Transverse colon (tissue), 3 donors: ENCODE data around the gene GAS2.

Source experiments
- CTCF ChIP-seq, 5 experiments: fragments of 200-600 bp in 3 of 5; fragments of 450-650 bp in 2 of 5; sonication (generic) in 3 of 5; IDR thresholded peaks; 1 replicate in 2 of 5; 2 replicates in 3 of 5; pipeline ENCODE4 v1.5.1; 2016 to 2017; ENCODE audit warnings: antibody characterized with exemption in 5 of 5, inconsistent platforms in 3 of 5, mild to moderate bottlenecking in 2 of 5, moderate library complexity in 1 of 5
- POLR2A ChIP-seq: fragments of 450-650 bp; IDR thresholded peaks from one replicate; pipeline ENCODE4 v1.6.1; 2016; ENCODE audit warnings: antibody characterized with exemption, mild to moderate bottlenecking, moderate library complexity

GRCh38 chr11:22752908-22753310 is 86.5 kb downstream of the GAS2 start:
- TF ChIP-seq CTCF (IDR thresholded peaks at IDR 0.05): no peak
- TF ChIP-seq POLR2A: no peak
